GM23338 (cell line): Measurements from ENCODE around the gene MORC2.

Experiments used
- CREB1 ChIP-seq: fragments of 250-450 bp; sonication (Bioruptor Pico); IDR thresholded peaks from 2 replicates; pipeline ENCODE4 v1.5.0; 2020; ENCODE audit warnings: low read depth, mild to moderate bottlenecking, moderate library complexity
- CTCF ChIP-seq, 2 experiments: fragments of 200-600 bp in 1 of 2; sonication (generic) in 1 of 2; conservative IDR thresholded peaks; 2 replicates each; pipeline versions ENCODE4 v1.5.1 to v1.6.1; 2016 to 2017; ENCODE audit warnings: antibody characterized with exemption in 2 of 2, low read depth in 2 of 2, mild to moderate bottlenecking in 2 of 2, moderate library complexity in 1 of 2
- ETS1 ChIP-seq: IDR thresholded peaks from 2 replicates; pipeline ENCODE4 v1.6.1; 2016; ENCODE audit warnings: antibody characterized with exemption
- EZH2 ChIP-seq: fragments of 200-600 bp; sonication (generic); IDR thresholded peaks from one replicate; pipeline ENCODE4 v1.8.0; 2017; ENCODE audit warnings: antibody characterized with exemption, mild to moderate bottlenecking, low read depth; ENCODE audit not compliant: unreplicated experiment
- EZH2phosphoT487 ChIP-seq: fragments of 200-600 bp; sonication (generic); IDR thresholded peaks from one replicate; pipeline ENCODE4 v1.8.1; 2018; ENCODE audit warnings: antibody characterized with exemption; ENCODE audit not compliant: unreplicated experiment
- JUNB ChIP-seq: IDR thresholded peaks from one replicate; pipeline ENCODE4 v1.6.1; 2016; ENCODE audit warnings: antibody characterized with exemption; ENCODE audit not compliant: unreplicated experiment
- NANOG ChIP-seq: IDR thresholded peaks from 2 replicates; pipeline ENCODE4 v1.6.1; 2016; ENCODE audit warnings: antibody characterized with exemption, borderline replicate concordance
- POLR2AphosphoS5 ChIP-seq: IDR thresholded peaks from 2 replicates; pipeline ENCODE4 v1.6.1; 2016; ENCODE audit warnings: antibody characterized with exemption, low read depth
- REST ChIP-seq: IDR thresholded peaks from one replicate; pipeline ENCODE4 v1.6.1; 2018; ENCODE audit warnings: antibody characterized with exemption; ENCODE audit not compliant: unreplicated experiment
- STAT1 ChIP-seq: IDR thresholded peaks from one replicate; pipeline ENCODE4 v1.6.1; 2016; ENCODE audit warnings: antibody characterized with exemption; ENCODE audit not compliant: unreplicated experiment
- ZNF114 ChIP-seq: fragments of 250-450 bp; sonication (Bioruptor Pico); IDR thresholded peaks from 2 replicates; pipeline ENCODE4 v1.5.0; 2020; ENCODE audit warnings: mild to moderate bottlenecking, moderate library complexity
- ZNF331 ChIP-seq: fragments of 250-450 bp; sonication (Bioruptor Pico); IDR thresholded peaks from 2 replicates; pipeline ENCODE4 v1.5.0; 2020; ENCODE audit warnings: low read depth, mild to moderate bottlenecking, moderate library complexity
- ZNF462 ChIP-seq: fragments of 250-450 bp; sonication (Bioruptor Pico); IDR thresholded peaks from 2 replicates; pipeline ENCODE4 v1.5.0; 2020; ENCODE audit warnings: mild to moderate bottlenecking, moderate library complexity

- TF ChIP-seq CTCF (conservative IDR thresholded peaks at IDR 0.05; ENCODE audit: low read depth in 2 of 2) (no peak), EZH2phosphoT487 (no peak), EZH2 (no peak), REST (no peak), POLR2AphosphoS5 (no peak), ZNF331 (CRISPR knock-in tag) (no peak), CREB1 (CRISPR knock-in tag) (no peak), ETS1 (no peak), ZNF462 (CRISPR knock-in tag) (no peak), ZNF114 (no peak), JUNB (no peak), STAT1 (no peak), NANOG (no peak)
Observed at GRCh38 chr22:30982512-30982911, 13.9 kb upstream of the MORC2 start.
